Peyer's patch (tissue), 4 donors: ENCODE data around the gene FOXO6.

ENCODE experiments used
- POLR2A ChIP-seq, 2 donors: fragments of 450-650 bp; IDR thresholded peaks; one replicate each; pipeline ENCODE4 v1.5.1; 2017; ENCODE audit warnings: antibody characterized with exemption in 2 of 2, mild to moderate bottlenecking in 2 of 2, moderate library complexity in 2 of 2
- TF ChIP-seq, protein P1 (sequence below), 6 experiments: fragments of 450-650 bp in 4 of 6; fragments of 200-600 bp in 2 of 6; sonication (generic) in 1 of 6; IDR thresholded peaks; one replicate each; pipeline ENCODE4 v1.5.1; 2017 to 2019; ENCODE audit warnings: antibody characterized with exemption in 6 of 6, mild to moderate bottlenecking in 3 of 6, moderate library complexity in 1 of 6

DNA sequence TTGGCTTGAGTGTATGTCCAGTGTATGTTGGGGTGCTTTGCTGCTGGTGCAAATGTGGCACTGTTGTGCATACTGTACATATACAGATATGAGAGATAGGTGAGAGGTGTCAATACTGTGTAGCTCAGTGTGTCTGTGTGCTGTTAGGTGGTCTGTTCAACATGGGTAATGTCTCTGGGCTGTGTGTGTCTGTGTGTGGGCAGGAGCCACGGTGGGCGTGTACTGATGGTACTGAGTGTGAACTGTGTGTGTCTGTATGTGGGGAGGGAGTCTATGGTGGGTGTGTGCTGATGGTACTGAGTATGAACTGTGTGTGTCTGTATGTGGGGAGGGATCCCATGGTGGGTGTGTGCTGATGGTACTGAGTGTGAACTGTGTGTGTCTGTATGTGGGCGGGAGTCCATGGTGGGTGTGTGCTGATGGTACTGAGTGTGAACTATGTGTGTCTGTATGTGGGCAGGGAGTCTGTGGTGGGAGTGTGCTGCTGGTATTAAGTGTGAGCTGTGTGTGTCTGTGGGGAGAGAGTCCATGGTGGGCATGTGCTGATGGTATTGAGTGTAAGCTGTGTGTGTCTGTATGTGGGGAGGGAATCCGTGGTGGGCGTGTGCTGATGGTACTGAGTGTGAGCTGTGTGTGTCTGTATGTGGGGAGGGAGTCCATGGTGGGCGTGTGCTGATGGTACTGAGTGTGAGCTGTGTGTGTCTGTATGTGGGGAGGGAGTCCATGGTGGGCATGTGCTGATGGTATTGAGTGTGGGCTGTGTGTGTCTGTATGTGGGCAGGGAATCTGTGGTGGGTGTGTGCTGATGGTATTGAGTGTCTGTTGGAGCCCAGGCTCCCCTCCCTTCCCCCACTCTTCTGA is 32.2 kb upstream of the FOXO6 start:
- TF ChIP-seq, protein P1, sequence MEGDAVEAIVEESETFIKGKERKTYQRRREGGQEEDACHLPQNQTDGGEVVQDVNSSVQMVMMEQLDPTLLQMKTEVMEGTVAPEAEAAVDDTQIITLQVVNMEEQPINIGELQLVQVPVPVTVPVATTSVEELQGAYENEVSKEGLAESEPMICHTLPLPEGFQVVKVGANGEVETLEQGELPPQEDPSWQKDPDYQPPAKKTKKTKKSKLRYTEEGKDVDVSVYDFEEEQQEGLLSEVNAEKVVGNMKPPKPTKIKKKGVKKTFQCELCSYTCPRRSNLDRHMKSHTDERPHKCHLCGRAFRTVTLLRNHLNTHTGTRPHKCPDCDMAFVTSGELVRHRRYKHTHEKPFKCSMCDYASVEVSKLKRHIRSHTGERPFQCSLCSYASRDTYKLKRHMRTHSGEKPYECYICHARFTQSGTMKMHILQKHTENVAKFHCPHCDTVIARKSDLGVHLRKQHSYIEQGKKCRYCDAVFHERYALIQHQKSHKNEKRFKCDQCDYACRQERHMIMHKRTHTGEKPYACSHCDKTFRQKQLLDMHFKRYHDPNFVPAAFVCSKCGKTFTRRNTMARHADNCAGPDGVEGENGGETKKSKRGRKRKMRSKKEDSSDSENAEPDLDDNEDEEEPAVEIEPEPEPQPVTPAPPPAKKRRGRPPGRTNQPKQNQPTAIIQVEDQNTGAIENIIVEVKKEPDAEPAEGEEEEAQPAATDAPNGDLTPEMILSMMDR (IDR thresholded peaks at IDR 0.05), result no peak
- no peak for TF ChIP-seq POLR2A (IDR thresholded peaks at IDR 0.05)
